AG04450 (cell line): Measurements from ENCODE around the gene TOMT. TPM values are rescaled to one million over a fixed set of nuclear protein-coding genes. Genes with fewer than 3 reads are reported as not detected.
"Not testable (repeated sequence)": the region's sequence is repeated elsewhere in the genome, so short reads cannot be mapped to it uniquely, and the experiment has no call there.

ENCODE experiments used
- CTCF ChIA-PET: fragments of 300-600, 350-600 bp; formaldehyde crosslinking; extraction: SDS; loops from one replicate; lab custom pipeline; 2022; ENCODE audit warnings: antibody characterized with exemption, inconsistent platforms; lab: Charles Lee
- POLR2A ChIA-PET: fragments of 350-600 bp; formaldehyde crosslinking; extraction: SDS; loops from one replicate; lab custom pipeline; 2021; ENCODE audit warnings: antibody characterized with exemption, inconsistent platforms; lab: Yijun Ruan, JAX
- DNase-seq: peaks from one replicate; pipeline ENCODE4 v3.0.0-alpha.2; 2011; ENCODE audit warnings: low read depth, low spot score
- H3K27ac ChIP-seq: one replicate; pipeline ENCODE4 v1.5.1; 2012; ENCODE audit warnings: low read depth, low read length, control low read depth
- H3K27me3 ChIP-seq: one replicate; pipeline ENCODE4 v1.6.0; 2012; ENCODE audit warnings: low read length; ENCODE audit not compliant: control insufficient read depth, insufficient read depth
- H3K4me3 ChIP-seq: 2 replicates; pipeline ENCODE4 v1.5.1; 2011; ENCODE audit warnings: mild to moderate bottlenecking, low read depth, low read length, control low read depth
- H3K9me3 ChIP-seq: 2 replicates; pipeline ENCODE4 v1.5.1; 2012; ENCODE audit warnings: low read length; ENCODE audit not compliant: control insufficient read depth, insufficient read depth
- polyA plus RNA-seq: library from polyadenylated mRNA; depleted of rRNA; stranded (reverse); fragments of >200 nt; gene quantifications from 2 replicates; pipeline ENCODE4 v1.2.3, GENCODE V29; 2011
- TF ChIP-seq, protein P1 (sequence below): IDR thresholded peaks from 2 replicates; pipeline ENCODE4 v1.5.1; 2011; ENCODE audit warnings: low read depth, low read length, control low read depth, inconsistent platforms

TOMT gene
- polyA plus RNA-seq, 1 experiment = not detected

DNA sequence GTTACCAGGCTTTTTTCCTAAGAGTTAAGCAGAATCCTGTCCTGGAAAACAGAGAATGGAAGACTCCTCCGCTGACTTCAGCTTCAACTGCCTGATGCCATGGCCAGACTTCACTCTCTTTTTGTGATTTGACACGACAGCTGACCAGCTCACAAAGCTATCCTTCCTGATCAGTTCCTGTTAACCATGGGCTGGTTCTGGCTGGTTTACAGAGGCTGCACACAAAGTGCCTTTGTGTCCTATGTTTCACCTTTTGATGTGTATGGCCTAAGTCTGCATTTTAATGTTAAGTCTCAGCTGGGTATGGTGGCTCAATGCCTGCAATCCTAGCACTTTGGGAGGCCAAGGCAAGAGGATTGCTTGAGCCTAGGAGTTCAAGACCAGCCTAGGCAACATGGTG is 40.9 kb downstream of the TOMT start:
- H3K9me3 ChIP-seq = no peaks in the 10 kb centered on the region
- no peaks in the 10 kb centered on the region for H3K27me3 ChIP-seq
- POLR2A ChIA-PET = no interaction called here
- H3K27ac ChIP-seq = no peak overlapping the region
- H3K4me3 ChIP-seq = no peak overlapping the region
- DNase-seq = no peak
- CTCF ChIA-PET = no interaction called here
- TF ChIP-seq, protein P1, sequence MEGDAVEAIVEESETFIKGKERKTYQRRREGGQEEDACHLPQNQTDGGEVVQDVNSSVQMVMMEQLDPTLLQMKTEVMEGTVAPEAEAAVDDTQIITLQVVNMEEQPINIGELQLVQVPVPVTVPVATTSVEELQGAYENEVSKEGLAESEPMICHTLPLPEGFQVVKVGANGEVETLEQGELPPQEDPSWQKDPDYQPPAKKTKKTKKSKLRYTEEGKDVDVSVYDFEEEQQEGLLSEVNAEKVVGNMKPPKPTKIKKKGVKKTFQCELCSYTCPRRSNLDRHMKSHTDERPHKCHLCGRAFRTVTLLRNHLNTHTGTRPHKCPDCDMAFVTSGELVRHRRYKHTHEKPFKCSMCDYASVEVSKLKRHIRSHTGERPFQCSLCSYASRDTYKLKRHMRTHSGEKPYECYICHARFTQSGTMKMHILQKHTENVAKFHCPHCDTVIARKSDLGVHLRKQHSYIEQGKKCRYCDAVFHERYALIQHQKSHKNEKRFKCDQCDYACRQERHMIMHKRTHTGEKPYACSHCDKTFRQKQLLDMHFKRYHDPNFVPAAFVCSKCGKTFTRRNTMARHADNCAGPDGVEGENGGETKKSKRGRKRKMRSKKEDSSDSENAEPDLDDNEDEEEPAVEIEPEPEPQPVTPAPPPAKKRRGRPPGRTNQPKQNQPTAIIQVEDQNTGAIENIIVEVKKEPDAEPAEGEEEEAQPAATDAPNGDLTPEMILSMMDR = no peak

DNA sequence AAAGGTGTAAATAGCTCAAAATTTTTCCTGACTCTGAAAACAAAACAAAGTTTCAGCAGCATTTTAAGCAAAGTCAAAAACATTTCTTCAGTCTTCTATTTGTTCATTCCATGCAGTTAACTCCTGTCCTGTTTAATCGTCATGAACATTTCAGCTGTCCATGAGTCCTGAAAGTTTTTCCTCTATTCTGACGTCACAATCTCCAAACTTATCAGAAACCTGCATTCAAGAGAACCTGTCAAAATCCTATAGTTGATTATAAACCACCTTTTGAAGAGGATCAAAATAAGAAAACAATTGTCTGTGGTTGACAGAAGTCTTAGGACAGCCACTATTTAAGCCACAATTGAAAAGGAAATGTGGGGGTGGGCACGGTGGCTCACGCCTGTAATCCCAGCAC is 45.2 kb downstream of the TOMT start:
- ChIA-PET CTCF (interaction anchor here (0.6 kb wide), 1 partner anchor 47 kb away, joined by 5 read pairs; no protein-coding TSS in a partner anchor), POLR2A (no interaction called here)
- DNase-seq = no peak
- TF ChIP-seq, protein P1 = no peak
- Histone ChIP-seq H3K9me3 (no peaks in the 10 kb centered on the region), H3K27me3 (no peaks in the 10 kb centered on the region), H3K27ac (no peak overlapping the region), H3K4me3 (no peak overlapping the region)

DNA sequence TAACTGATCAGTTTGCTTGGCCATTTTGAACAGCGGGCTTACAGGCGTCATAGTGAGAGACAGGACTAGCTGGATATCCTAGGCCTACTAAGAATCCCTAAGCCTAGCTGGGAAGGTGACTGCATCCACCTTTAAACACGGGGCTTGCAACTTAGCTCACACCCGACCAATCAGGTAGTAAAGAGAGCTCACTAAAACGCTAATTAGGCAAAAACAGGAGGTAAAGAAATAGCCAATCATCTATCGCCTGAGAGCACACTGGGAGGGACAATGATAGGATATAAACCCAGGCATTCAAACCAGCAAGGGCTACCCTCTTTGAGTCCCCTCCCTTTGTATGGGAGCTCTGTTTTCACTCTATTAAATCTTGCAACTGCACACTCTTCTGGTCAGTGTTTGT is 48.1 kb downstream of the TOMT start:
- not testable (repeated sequence) for H3K9me3 ChIP-seq, H3K27me3 ChIP-seq, DNase-seq, H3K4me3 ChIP-seq, H3K27ac ChIP-seq
- POLR2A ChIA-PET = interaction anchor here (0.6 to 0.7 kb wide), 2 partner anchors 60 to 81 kb away, joined by 3 to 5 read pairs; no protein-coding TSS in a partner anchor
- CTCF ChIA-PET = interaction anchor here (1.2 to 3.7 kb wide), 3 partner anchors 9 to 175 kb away, joined by 3 to 24 read pairs (median 5); no protein-coding TSS in a partner anchor

DNA sequence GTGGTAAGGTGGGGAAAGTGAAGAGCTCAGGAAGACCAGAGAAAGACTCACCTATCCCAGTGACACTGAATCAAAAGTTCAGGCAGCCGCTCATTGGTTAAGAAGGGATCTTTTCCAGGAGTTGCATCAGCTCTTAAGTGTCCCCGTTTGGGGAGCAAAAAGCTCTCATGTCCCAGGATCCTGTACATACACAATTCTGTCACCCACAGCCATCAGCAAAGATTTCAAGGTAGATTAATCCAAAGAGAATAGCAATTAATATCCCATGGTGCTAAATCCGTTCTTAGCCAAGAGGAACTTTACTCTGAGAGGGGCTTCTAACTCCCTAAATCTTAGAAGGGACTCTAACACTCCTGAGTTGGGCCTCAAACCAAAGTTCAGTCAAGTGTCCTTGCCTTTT is 49.1 kb downstream of the TOMT start:
- Histone ChIP-seq H3K27me3 (no peaks in the 10 kb centered on the region), H3K4me3 (no peak overlapping the region), H3K9me3 (no peaks in the 10 kb centered on the region), H3K27ac (no peak overlapping the region)
- POLR2A ChIA-PET = no interaction called here
- TF ChIP-seq, protein P1 = no peak
- no peak for DNase-seq
- CTCF ChIA-PET = interaction anchor here (3.7 kb wide), 1 partner anchor 10 kb away, joined by 24 read pairs; no protein-coding TSS in a partner anchor

DNA sequence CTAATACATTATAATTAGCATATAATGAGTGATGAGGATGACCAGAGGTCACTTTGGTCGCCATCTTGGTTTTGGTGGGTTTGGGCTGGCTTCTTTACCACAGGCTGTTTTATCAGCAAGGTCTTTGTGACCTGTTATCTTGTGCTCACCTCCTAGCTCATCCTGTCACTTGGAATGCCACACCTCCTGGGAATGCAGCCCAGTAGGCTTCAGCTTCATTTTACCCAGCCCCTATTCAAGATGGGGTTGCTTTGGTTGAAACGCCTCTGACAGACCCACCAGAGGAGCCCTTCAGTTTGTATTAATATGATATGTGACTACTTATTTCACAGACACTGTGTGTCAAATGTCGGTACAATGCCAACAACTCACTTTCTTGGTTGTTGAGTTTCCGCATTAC is 50.0 kb downstream of the TOMT start:
- Histone ChIP-seq H3K27me3 (no peaks in the 10 kb centered on the region), H3K9me3 (no peaks in the 10 kb centered on the region), H3K27ac (no peak overlapping the region), H3K4me3 (no peak overlapping the region)
- CTCF ChIA-PET = no interaction called here
- TF ChIP-seq, protein P1 = no peak
- DNase-seq = no peak
- POLR2A ChIA-PET = no interaction called here

DNA sequence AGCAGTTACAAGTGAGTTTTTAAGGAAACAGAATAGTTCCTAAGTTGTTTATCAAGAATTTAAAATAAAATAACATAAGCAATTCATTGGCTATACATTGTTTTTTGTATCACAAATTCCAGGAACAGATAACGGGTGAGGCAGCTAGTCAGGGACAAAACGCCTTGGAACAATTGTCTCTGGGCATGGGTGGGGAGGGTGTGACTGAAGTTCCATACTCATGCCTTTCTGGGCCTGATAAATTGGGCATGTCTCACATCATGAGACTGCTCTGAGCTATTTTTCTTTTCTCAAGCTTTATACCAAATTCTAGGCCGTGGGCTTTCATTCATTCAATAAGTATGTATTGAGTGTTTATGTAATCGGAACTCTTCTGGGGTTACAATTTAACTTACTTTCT is 51.4 kb downstream of the TOMT start:
- H3K27ac ChIP-seq = no peak overlapping the region
- TF ChIP-seq, protein P1 = no peak
- H3K9me3 ChIP-seq = no peaks in the 10 kb centered on the region
- H3K27me3 ChIP-seq = no peaks in the 10 kb centered on the region
- ChIA-PET POLR2A (no interaction called here), CTCF (interaction anchor here (0.9 to 1.0 kb wide), 2 partner anchors 26 to 273 kb away, joined by 3 to 4 read pairs; no protein-coding TSS in a partner anchor)
- no peak for DNase-seq
- no peak overlapping the region for H3K4me3 ChIP-seq
